ENCODE data around the gene C22orf23. TPM values are rescaled to one million over a fixed set of nuclear protein-coding genes. Genes with fewer than 3 reads are reported as not detected.

Gene C22orf23
- total and polyA plus RNA-seq, 9 of the 15 experiments (the other 6 are each of a cell fraction or from before 2014, with no cell fraction given), result 0.25 to 1.0 (median 0.53) TPM

DNA sequence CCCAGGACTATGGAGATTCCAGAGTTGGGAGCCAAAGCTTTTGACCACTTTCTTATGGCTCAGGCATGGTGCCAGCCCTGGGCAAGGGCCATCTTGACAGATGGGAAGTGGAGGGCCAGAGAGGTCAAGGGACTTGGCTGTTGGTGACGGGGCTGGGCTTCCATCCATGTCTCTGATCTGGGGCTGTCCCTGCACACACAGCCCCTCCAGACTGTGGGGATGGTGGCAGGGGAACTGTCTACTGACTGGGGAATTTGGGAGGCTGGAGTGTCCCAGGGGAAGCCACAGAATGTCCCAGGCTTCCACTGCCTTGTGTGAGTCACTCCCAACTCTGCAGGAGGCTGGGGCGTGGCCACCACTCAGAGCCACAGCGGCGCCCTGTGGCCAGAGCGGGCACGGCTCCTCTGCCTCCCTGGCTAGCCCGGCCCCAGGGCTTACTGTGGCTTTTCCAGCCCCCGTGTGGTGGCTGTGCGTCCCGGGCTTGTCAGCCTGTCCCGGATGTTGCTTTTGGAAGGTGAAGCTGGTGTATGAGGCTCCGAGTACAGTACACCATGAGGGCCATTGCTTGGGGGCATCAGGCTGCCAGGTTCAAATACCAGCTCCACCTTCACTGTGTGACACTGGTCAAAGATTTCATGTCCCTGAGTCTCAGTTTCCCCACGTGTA lies 19.6 kb downstream of the C22orf23 start (continued):
- no peak for TF ChIP-seq ZNF778 (CRISPR knock-in tag; IDR thresholded peaks at IDR 0.05)
- TF ChIP-seq PHB2 (IDR thresholded peaks at IDR 0.05; ENCODE audit: low read depth), result no peak
- TF ChIP-seq ZNF551 (CRISPR knock-in tag; IDR thresholded peaks at IDR 0.05), result no peak
- no peak for TF ChIP-seq NCOA4 (IDR thresholded peaks at IDR 0.05; ENCODE audit: partially characterized antibody)
- no peak; the same call in 1 of the 2 replicates for TF ChIP-seq RBFOX2 (IDR thresholded peaks at IDR 0.05; ENCODE audit: low read depth, low read length)
- TF ChIP-seq RCOR1 (IDR thresholded peaks at IDR 0.05; ENCODE audit: borderline replicate concordance in 1 of 2, low read depth in 2 of 2, low read length in 2 of 2), result peak in 1 of 2 experiments; percentile 30; a peak in 1 of 4 replicates
- no peak for TF ChIP-seq PHF8 (IDR thresholded peaks at IDR 0.05; ENCODE audit: borderline replicate concordance, low read length)
- TF ChIP-seq SIRT6 (IDR thresholded peaks at IDR 0.05; ENCODE audit: low read depth, low read length), result no peak
- TF ChIP-seq CBFB (CRISPR knock-in tag; IDR thresholded peaks at IDR 0.05), result 0 out of 2 replicates have a peak, but pooled peaks have one; percentile 57
- no peak for TF ChIP-seq ZNF780A (CRISPR knock-in tag; IDR thresholded peaks at IDR 0.05)
- peak; percentile 64 for TF ChIP-seq ZBTB33 (CRISPR knock-in tag; IDR thresholded peaks at IDR 0.05)
- TF ChIP-seq ZNF324 (CRISPR knock-in tag; IDR thresholded peaks at IDR 0.05), result no peak
- TF ChIP-seq PCBP2 (IDR thresholded peaks at IDR 0.05; ENCODE audit: low read depth, low read length, poor library complexity, severe bottlenecking), result no peak
- TF ChIP-seq KAT7 (CRISPR knock-in tag; IDR thresholded peaks at IDR 0.05; ENCODE audit: borderline replicate concordance), result no peak
- TF ChIP-seq THRAP3 (IDR thresholded peaks at IDR 0.05; ENCODE audit: borderline replicate concordance), result no peak
- TF ChIP-seq ARID1B (IDR thresholded peaks at IDR 0.05), result peak; percentile 46
- TF ChIP-seq RFX7 (CRISPR knock-in tag; IDR thresholded peaks at IDR 0.05), result no peak
- TF ChIP-seq MEIS2 (IDR thresholded peaks at IDR 0.05; ENCODE audit: partially characterized antibody), result peak; percentile 30
- TF ChIP-seq RHOXF2B (CRISPR knock-in tag; conservative IDR thresholded peaks at IDR 0.05), result no peak
- peak; percentile 25; the same call in 1 of the 2 replicates for TF ChIP-seq BHLHE40 (IDR thresholded peaks at IDR 0.05; ENCODE audit: low read length)
- no peak for TF ChIP-seq ZMIZ1 (IDR thresholded peaks at IDR 0.05; ENCODE audit: low read depth in 2 of 2, low read length in 2 of 2)
- TF ChIP-seq, protein P1, sequence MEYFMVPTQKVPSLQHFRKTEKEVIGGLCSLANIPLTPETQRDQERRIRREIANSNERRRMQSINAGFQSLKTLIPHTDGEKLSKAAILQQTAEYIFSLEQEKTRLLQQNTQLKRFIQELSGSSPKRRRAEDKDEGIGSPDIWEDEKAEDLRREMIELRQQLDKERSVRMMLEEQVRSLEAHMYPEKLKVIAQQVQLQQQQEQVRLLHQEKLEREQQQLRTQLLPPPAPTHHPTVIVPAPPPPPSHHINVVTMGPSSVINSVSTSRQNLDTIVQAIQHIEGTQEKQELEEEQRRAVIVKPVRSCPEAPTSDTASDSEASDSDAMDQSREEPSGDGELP (CRISPR knock-in tag; IDR thresholded peaks at IDR 0.05; ENCODE audit: borderline replicate concordance), result peak; percentile 63; the same call in 1 of the 2 replicates
- TF ChIP-seq ZNF124 (CRISPR knock-in tag; IDR thresholded peaks at IDR 0.05), result no peak
- peak; percentile 52 for TF ChIP-seq CREM (IDR thresholded peaks at IDR 0.05; ENCODE audit: low read depth)

Data from K562 (cell line).